Duodenal mucosa (tissue), 2 donors: ENCODE results near the gene HECTD1.
"Not testable (repeated sequence)": the region's sequence is repeated elsewhere in the genome, so short reads cannot be mapped to it uniquely, and the experiment has no call there.

Source experiments
- H3K27ac ChIP-seq: one replicate; pipeline ENCODE4 v1.7.0; 2013; ENCODE audit warnings: low read depth, low read length
- H3K27me3 ChIP-seq, 2 donors: one replicate each; pipeline ENCODE4 v1.7.0; 2013; ENCODE audit warnings: low read length in 2 of 2, control low read depth in 1 of 2; ENCODE audit not compliant: insufficient read depth in 2 of 2, control insufficient read depth in 1 of 2
- H3K36me3 ChIP-seq, 2 donors: one replicate each; pipeline ENCODE4 v1.7.0; 2013; ENCODE audit warnings: low read length in 2 of 2, control low read depth in 1 of 2; ENCODE audit not compliant: insufficient read depth in 2 of 2, control insufficient read depth in 1 of 2
- H3K4me1 ChIP-seq, 2 donors: one replicate each; pipeline ENCODE4 v1.7.0; 2013; ENCODE audit warnings: low read length in 2 of 2, control low read depth in 1 of 2; ENCODE audit not compliant: insufficient read depth in 2 of 2, control insufficient read depth in 1 of 2
- H3K4me3 ChIP-seq, 2 donors: one replicate each; pipeline ENCODE4 v1.7.0; 2013; ENCODE audit warnings: low read length in 2 of 2, low read depth in 1 of 2
- H3K9ac ChIP-seq, 2 donors: one replicate each; pipeline ENCODE4 v1.7.0; 2013; ENCODE audit warnings: low read length in 2 of 2, low read depth in 1 of 2
- H3K9me3 ChIP-seq, 2 donors: one replicate each; pipeline ENCODE4 v1.7.0; 2013; ENCODE audit warnings: low read length in 2 of 2, control low read depth in 1 of 2; ENCODE audit not compliant: control insufficient read depth in 1 of 2

HECTD1 gene

DNA sequence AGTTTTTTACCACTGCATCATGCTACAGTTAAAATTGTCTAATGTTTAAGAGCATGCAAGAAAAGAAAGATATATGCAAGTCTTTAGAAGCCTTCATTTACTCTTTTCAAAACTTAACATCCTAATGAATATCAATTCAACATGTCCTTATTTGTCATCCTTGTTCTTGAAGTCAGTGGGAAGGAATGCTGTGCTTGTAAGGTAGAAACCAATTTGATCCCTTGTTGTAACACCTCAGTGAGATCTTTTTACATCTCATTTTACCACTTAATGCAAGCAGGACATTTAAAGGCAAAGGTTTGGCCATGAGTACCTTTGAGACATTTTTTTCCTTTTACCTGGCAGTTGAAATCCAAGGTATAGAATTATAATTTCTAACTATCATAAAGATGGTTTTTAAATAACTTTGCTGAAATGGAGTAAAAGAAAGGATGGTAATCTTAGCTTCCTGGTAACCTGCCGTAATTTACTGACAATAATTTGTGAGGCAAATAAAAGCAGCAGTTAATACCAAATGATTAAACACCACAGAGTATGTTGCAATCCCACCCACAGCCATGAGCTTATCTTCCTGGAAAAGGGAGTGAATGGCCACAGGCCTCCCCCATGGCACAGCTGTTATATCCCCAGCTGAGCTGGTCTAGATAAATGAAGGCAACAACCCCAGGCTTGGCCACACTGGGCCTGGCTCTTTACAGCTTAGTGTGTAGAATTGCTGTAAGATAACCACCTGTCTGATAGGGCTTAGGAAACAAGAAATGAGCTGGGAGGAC lies 148.3 kb downstream of the HECTD1 start:
- H3K27me3 ChIP-seq = no peaks in the 10 kb centered on the region
- H3K4me3 ChIP-seq = no peak overlapping the region
- H3K36me3 ChIP-seq = no peaks in the 10 kb centered on the region
- H3K27ac ChIP-seq = no peak overlapping the region
- no peaks in the 10 kb centered on the region for H3K9me3 ChIP-seq
- H3K4me1 ChIP-seq = peaks cover 4 to 10% of the 10 kb centered on the region in 2 donors
- H3K9ac ChIP-seq = no peak overlapping the region

DNA sequence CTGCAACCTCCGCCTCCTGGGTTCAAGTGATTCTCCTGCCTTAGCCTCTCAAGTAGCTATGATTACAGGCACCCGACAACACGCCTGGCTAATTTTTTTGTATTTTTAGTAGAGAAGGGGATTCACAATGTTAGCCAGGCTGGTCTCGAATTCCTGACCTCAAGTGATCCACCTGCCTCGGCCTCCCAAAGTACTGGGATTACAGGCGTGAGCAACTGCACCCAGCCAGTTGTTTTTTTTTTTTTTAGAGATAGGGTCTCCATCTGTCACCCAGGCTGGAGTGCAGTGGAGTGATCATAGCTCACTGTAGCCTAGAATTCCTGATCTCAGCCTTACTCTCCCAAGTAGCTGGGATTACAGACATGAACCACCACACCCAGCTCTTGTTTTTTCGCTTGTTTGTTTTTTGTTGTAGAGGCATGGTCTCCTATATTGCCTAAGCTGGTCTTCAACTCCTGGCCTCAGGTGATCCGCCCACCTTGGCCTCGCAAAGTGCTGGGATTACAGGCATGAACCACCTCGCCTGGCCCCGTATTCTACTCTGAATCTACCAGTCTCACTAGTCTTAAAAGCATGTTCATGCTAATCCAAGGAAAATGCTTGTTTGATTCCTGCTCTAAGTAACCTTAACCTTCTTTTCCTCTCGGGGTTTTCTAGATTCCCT lies 149.8 kb downstream of the HECTD1 start:
- H3K4me1 ChIP-seq = peaks cover 4 to 14% of the 10 kb centered on the region in 2 donors
- H3K27ac ChIP-seq = no peak overlapping the region
- no peaks in the 10 kb centered on the region for H3K36me3 ChIP-seq
- no peaks in the 10 kb centered on the region for H3K9me3 ChIP-seq
- H3K4me3 ChIP-seq = no peak overlapping the region
- H3K27me3 ChIP-seq = no peaks in the 10 kb centered on the region
- H3K9ac ChIP-seq = no peak overlapping the region

DNA sequence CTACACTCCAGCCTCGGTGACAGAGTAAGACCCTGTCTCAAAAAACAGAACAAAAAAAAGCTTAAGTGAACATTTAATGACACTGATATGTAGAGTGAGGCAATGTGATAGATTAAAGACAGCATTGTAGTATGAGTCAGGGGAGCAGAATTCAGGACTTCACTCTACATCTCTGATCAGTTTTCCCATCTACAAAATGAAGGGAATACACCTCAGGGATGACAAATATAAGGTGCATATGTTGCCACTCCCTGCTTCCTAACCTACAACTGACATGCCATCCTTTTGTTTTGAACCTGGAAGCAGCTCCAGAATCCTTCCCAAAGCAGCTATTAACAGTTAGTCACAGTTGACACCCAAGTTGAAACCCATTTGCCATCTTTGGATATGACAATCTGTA lies 150.6 kb downstream of the HECTD1 start:
- Histone ChIP-seq H3K27ac (no peak overlapping the region), H3K36me3 (no peaks in the 10 kb centered on the region)

DNA sequence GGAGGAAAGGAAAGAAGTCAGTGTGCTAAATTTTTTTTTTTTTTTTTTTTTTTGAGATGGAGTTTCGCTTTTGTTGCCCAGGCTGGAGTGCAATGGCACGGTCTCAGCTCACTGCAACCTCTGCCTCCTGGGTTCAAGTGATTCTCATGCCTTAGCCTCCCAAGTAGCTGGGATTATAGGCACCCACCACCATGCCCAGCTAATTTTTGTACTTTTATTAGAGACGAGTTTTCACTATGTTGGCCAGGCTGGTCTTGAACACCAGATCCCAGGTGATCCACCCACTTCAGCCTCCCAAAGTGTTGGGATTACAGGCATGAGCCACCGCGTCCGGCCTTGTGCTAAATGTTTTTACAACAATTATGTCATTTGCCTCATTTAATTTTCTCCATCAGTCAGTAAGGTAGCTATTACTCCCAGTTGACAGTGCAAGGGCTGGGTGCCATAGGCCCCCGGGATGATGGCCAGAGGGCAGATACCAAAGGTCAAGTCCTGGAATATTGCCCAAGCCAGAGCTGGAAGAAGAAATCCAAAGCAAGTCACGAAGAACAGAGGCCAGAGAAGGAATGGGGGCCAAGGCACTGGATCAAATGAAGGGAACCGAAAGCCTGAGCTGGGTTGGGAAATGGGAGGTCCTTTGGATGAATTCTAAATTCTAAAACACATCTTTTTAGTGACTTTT lies 154.5 kb downstream of the HECTD1 start:
- H3K9ac ChIP-seq, H3K9me3 ChIP-seq, H3K36me3 ChIP-seq, H3K27ac ChIP-seq, H3K27me3 ChIP-seq, H3K4me1 ChIP-seq, H3K4me3 ChIP-seq: not testable (repeated sequence)

More for the DNA sequence above, 150.6 kb downstream of the HECTD1 start:
- Histone ChIP-seq H3K4me1 (peaks cover 4 to 14% of the 10 kb centered on the region in 2 donors), H3K9me3 (no peaks in the 10 kb centered on the region), H3K27me3 (no peaks in the 10 kb centered on the region), H3K9ac (no peak overlapping the region), H3K4me3 (no peak overlapping the region)

DNA sequence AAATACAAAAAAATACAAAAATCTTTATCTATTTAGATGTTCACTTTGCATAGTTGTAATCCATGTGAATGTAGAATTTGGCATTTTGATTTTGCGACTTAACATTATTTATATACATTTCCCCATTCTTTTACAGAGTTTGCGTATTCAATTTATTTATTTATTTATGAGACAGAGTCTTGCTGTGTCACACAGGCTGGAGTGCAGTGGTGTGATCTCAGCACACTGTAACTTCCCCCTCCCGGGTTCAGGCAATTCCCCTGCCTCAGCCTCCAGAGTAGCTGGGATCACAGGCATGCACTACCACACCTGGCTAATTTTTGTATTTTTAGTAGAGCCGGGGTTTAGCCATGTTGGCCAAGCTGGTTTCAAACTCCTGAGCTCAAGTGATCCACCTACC lies 156.1 kb downstream of the HECTD1 start:
- H3K4me3 ChIP-seq = no peak overlapping the region
- H3K9ac ChIP-seq = no peak overlapping the region
- no peaks in the 10 kb centered on the region for H3K9me3 ChIP-seq
- no peak overlapping the region for H3K27ac ChIP-seq
- H3K36me3 ChIP-seq = no peaks in the 10 kb centered on the region
- H3K27me3 ChIP-seq = no peaks in the 10 kb centered on the region
- peaks cover 0 to 5% of the 10 kb centered on the region in 2 donors for H3K4me1 ChIP-seq

DNA sequence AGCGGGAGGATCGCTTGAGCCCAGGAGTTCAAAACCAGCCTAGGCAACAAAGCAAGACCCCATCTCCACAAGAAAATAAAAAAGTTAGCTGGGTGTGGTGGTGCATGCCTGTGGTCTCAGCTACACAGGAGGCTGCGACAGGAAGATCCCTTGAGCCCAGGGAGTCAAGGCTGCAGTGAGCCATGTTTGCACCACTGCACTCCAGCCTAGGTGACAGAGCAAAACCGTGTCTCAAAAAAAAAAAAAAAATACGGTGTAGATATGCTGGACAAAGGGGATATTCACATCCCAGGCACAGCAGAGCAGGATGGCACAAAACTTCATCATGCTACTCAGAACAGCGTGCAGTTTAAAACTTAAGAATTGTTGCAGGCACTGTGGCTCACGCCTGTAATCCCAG lies 156.6 kb downstream of the HECTD1 start:
- Histone ChIP-seq H3K27me3 (no peaks in the 10 kb centered on the region), H3K9me3 (no peaks in the 10 kb centered on the region), H3K4me1 (peaks cover 0 to 5% of the 10 kb centered on the region in 2 donors), H3K4me3 (no peak overlapping the region), H3K9ac (no peak overlapping the region), H3K27ac (no peak overlapping the region), H3K36me3 (no peaks in the 10 kb centered on the region)
